HT1080 (cell line): Measurements from ENCODE around the gene SPATA6L. TPM values are rescaled to one million over a fixed set of nuclear protein-coding genes. Genes with fewer than 3 reads are reported as not detected.

ENCODE experiments used
- DNase-seq: peaks from one replicate; pipeline ENCODE4 v3.0.0-alpha.2; 2015; ENCODE audit warnings: low read depth
- total RNA-seq: library from RNA; depleted of rRNA; stranded (reverse); fragments of >200 nt; shearing (Covaris generic); gene quantifications from 2 replicates; pipeline ENCODE4 v1.2.3, GENCODE V29; 2014; rRNA removed

Gene SPATA6L
- total RNA-seq, 1 experiment from 2014 or later: 0.92 TPM

DNA sequence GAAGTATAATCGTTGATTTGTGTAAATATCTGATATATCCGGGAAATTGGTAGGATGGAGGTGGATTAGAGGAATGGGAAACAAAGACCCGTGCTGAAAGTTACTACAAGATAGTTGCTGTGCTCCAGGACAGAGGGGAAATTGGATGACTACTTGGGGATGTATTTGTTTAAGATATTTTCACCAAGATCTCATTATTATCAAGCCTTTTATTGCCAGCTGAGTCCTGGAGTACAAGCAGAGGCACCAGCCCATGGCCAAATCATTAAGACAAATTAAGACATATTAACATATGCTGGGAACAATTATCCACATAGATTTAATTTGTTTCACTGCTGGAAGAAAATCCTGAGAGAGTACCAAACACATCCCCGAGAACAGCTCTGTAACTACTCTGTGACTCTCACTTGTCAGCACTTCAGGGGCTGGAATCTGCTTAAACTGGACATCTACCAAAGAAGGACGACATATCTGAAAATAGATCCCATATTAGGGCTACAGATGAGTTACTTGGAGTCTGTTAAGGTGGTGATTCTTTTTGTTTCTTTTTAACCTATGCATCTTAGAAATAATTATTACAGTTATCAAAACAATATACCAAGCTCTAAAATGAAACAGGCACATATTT, 107.8 kb downstream of the SPATA6L start:
- DNase-seq: no peak

DNA sequence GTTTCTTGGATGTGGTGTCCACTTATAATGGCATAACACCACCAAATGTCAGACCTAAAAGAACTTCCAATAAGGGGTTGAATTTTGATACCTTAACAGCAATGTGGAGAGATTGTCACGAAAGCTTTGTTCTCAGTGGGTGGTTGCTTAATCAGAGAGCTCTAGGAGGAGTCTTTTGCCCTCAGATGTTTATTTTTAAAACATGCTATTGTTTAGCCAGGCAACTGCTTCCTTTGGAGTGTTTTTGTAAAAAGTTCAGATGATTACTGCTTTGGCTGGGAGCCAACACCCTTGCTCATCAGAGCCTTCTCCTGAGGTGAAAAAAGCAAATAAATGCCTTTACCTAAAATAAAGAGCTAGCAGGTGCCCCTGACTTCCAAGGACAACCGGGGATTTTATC, 111.0 kb downstream of the SPATA6L start:
- no peak for DNase-seq

- no peak for DNase-seq
These were observed 112.3 kb downstream of the SPATA6L start for GRCh38 chr9:4553951-4554381.

- no peak for DNase-seq
These were observed 115.3 kb downstream of the SPATA6L start for GRCh38 chr9:4550777-4551484.

GRCh38 chr9:4549751-4550295, 116.5 kb downstream of the SPATA6L start:
- DNase-seq: no peak

DNA sequence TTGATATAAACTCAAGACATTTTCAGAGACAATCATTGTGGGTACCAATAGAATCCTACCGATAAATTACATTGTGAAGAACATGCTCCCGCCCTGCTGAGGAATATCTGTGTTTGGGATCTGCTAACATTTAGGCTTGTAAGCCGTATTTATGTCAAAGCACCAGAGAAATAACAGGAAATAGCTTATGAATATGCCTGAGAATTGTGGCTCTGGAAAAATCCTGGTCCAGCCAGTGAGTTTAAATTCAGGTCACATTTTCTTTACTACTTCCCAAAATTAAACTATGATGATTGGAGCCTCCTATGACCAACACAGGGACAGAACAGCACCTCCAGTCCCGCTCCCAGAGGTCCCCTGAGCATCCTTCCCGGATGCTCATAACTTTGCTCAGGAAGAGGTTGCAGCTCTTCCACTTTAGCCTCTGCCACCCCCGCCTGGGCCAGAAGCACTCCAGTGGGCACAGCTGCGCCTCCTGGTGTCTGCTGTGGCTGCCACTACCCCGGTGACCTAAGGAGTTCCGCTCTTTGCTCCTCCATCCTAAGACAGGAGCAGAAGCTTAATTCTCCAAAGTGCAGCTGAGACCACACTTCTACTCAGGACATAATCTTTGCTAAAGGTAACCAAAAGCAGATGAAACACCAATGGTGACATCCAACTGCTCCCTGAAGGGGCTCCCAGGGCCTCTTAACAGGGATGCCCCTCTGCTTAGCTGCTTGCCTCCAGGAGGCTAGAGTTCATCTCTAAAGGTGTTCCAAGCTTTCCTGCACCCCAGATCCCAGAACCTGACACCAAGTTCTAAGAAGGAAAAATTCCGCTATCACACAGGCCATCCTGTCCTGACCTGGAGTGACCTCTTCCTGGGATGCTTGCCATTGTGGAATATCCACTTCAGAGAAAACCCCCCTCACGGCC, 117.2 kb downstream of the SPATA6L start:
- peak; percentile 19 for DNase-seq

Other genes starting within 250 kb of the SPATA6L start
- gene SLC1A1, start 176.0 kb downstream of the SPATA6L start, total RNA-seq: 0.10 and 0.13 TPM in 2 replicates
- 7.6 and 7.7 TPM in 2 replicates for gene PLPP6, start 4.2 kb downstream of the SPATA6L start, total RNA-seq
- 11.3 and 15.6 TPM in 2 replicates for gene CDC37L1, start 13.1 kb upstream of the SPATA6L start, total RNA-seq
- gene AK3, start 74.7 kb upstream of the SPATA6L start, total RNA-seq: 55.9 and 88.8 TPM in 2 replicates
- 31.6 and 34.7 TPM in 2 replicates for gene RCL1, start 126.5 kb upstream of the SPATA6L start, total RNA-seq